ENCODE data around the gene ZNF516.

ZNF516 gene

DNA sequence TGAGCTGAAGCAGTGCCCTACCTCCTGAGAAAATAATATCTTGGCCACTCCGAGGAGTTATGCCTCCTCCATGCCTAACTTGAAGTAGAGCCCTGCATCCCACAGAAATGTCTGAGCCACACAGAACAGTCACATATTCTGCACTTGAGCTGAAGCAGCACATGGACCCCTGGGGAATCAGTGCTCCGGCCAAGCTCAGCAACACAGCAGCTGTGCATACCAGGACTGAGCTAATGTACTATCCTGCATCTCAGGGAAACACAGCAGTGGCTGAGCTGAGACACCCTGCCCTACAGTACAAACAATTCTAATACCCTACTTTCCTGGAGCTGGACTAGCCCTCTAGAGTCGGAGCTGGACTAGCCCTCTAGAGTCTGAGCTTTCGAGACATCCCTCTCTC, 166.9 kb downstream of the ZNF516 start:
- TF ChIP-seq FOXP2 (optimal IDR thresholded peaks at IDR 0.05; ENCODE audit: borderline replicate concordance, extremely low read depth, extremely low read length, insufficient read depth) (no peak), POLR2AphosphoS5 (IDR thresholded peaks at IDR 0.05; ENCODE audit: low read depth, low read length) (no peak), TAF1 (IDR thresholded peaks at IDR 0.05; ENCODE audit: borderline replicate concordance, insufficient read depth, low read length) (no peak), SIN3A (IDR thresholded peaks at IDR 0.05; ENCODE audit: borderline replicate concordance, insufficient read depth, low read length) (no peak)
- TF ChIP-seq, protein P1, sequence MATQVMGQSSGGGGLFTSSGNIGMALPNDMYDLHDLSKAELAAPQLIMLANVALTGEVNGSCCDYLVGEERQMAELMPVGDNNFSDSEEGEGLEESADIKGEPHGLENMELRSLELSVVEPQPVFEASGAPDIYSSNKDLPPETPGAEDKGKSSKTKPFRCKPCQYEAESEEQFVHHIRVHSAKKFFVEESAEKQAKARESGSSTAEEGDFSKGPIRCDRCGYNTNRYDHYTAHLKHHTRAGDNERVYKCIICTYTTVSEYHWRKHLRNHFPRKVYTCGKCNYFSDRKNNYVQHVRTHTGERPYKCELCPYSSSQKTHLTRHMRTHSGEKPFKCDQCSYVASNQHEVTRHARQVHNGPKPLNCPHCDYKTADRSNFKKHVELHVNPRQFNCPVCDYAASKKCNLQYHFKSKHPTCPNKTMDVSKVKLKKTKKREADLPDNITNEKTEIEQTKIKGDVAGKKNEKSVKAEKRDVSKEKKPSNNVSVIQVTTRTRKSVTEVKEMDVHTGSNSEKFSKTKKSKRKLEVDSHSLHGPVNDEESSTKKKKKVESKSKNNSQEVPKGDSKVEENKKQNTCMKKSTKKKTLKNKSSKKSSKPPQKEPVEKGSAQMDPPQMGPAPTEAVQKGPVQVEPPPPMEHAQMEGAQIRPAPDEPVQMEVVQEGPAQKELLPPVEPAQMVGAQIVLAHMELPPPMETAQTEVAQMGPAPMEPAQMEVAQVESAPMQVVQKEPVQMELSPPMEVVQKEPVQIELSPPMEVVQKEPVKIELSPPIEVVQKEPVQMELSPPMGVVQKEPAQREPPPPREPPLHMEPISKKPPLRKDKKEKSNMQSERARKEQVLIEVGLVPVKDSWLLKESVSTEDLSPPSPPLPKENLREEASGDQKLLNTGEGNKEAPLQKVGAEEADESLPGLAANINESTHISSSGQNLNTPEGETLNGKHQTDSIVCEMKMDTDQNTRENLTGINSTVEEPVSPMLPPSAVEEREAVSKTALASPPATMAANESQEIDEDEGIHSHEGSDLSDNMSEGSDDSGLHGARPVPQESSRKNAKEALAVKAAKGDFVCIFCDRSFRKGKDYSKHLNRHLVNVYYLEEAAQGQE (IDR thresholded peaks at IDR 0.05; ENCODE audit: insufficient read depth in 1 of 2, low read depth in 2 of 2, low read length in 2 of 2), result no peak

DNA sequence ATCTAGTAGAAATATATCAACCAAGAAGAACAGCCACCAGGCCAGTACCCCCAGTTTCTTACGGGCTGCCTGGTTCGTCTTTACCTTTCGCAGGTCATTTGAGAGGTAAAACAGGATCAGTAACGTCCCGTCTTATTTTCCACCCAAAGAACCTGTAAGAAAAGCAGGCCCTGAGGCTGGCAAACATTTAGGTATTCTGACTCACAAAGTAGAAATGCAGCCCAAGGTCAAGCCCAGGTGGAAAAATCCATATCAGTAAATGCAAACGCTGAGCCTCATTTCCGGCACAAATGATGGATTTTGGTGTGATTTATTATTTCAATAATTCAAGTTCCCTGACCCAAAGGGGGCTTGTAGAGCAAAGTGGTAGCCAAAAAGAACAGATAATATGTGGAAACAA, 171.2 kb downstream of the ZNF516 start:
- TF ChIP-seq, protein P1 (IDR thresholded peaks at IDR 0.05; ENCODE audit: insufficient read depth in 1 of 2, low read depth in 2 of 2, low read length in 2 of 2), result no peak
- TF ChIP-seq FOXP2 (optimal IDR thresholded peaks at IDR 0.05; ENCODE audit: borderline replicate concordance, extremely low read depth, extremely low read length, insufficient read depth), result no peak
- no peak for TF ChIP-seq POLR2AphosphoS5 (IDR thresholded peaks at IDR 0.05; ENCODE audit: low read depth, low read length)
- TF ChIP-seq SIN3A (IDR thresholded peaks at IDR 0.05; ENCODE audit: borderline replicate concordance, insufficient read depth, low read length), result no peak
- no peak for TF ChIP-seq TAF1 (IDR thresholded peaks at IDR 0.05; ENCODE audit: borderline replicate concordance, insufficient read depth, low read length)

DNA sequence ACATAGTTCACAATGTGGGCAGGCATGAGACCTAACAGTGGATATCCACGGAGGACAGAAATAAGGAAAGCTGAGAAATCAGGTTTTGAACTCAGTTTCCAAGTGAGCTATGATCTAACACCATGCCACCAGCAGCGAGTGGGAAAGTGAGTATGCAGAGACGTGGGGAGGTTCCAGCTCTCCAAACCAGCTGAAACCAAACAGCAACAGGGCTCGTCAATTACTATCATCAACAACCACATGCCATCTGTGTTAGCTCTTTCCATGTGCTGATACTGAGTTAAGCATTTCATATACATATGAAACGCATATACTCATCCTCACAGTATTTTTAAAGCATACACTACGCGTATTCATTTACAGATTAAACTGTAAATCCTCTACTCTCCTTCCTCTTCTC, 172.4 kb downstream of the ZNF516 start:
- TF ChIP-seq FOXP2 (optimal IDR thresholded peaks at IDR 0.05; ENCODE audit: borderline replicate concordance, extremely low read depth, extremely low read length, insufficient read depth) (no peak), SIN3A (IDR thresholded peaks at IDR 0.05; ENCODE audit: borderline replicate concordance, insufficient read depth, low read length) (no peak), TAF1 (IDR thresholded peaks at IDR 0.05; ENCODE audit: borderline replicate concordance, insufficient read depth, low read length) (no peak), POLR2AphosphoS5 (IDR thresholded peaks at IDR 0.05; ENCODE audit: low read depth, low read length) (no peak)
- TF ChIP-seq, protein P1 (IDR thresholded peaks at IDR 0.05; ENCODE audit: insufficient read depth in 1 of 2, low read depth in 2 of 2, low read length in 2 of 2), result no peak

DNA sequence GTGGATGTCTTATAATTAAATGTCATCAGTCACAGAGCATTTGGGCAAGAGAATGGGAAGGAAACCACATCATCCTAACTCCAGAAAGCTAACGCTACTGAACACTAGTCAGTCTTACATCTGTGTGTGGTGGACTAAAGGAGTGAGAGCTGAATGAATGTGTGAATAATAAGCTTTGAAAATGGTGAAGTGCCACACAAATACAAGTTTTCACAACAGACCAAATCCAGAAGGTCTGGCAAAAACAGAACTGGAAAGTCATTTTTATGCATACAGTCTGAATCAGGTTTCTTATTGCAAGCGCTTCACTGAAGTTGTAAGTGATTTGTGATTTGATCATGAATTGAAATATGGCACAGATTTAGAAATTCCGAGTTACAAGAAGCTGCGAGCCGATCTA, 175.7 kb downstream of the ZNF516 start:
- TF ChIP-seq FOXP2 (optimal IDR thresholded peaks at IDR 0.05; ENCODE audit: borderline replicate concordance, extremely low read depth, extremely low read length, insufficient read depth) (no peak), TAF1 (IDR thresholded peaks at IDR 0.05; ENCODE audit: borderline replicate concordance, insufficient read depth, low read length) (no peak), POLR2AphosphoS5 (IDR thresholded peaks at IDR 0.05; ENCODE audit: low read depth, low read length) (no peak), SIN3A (IDR thresholded peaks at IDR 0.05; ENCODE audit: borderline replicate concordance, insufficient read depth, low read length) (no peak)
- TF ChIP-seq, protein P1 (IDR thresholded peaks at IDR 0.05; ENCODE audit: insufficient read depth in 1 of 2, low read depth in 2 of 2, low read length in 2 of 2), result no peak

DNA sequence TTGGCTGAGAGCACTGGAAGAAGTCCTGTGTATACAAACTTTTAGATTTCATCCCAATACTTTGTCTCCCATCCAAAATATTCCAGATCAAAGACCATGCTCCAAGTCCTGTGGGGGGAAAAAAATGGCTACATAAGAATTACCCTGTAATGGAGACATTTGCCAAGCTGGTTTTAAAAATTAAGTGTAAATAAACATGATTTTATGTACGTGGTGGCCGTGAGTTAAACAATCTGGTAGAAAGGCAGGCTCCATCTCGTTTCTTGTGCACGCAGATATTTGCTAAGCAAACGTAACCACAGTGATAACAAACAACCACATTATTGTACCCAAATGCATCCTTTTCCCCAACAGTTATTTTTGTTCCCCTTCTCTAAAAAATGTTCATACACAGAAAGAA, 176.4 kb downstream of the ZNF516 start:
- TF ChIP-seq SIN3A (IDR thresholded peaks at IDR 0.05; ENCODE audit: borderline replicate concordance, insufficient read depth, low read length), result no peak
- TF ChIP-seq TAF1 (IDR thresholded peaks at IDR 0.05; ENCODE audit: borderline replicate concordance, insufficient read depth, low read length), result no peak
- TF ChIP-seq FOXP2 (optimal IDR thresholded peaks at IDR 0.05; ENCODE audit: borderline replicate concordance, extremely low read depth, extremely low read length, insufficient read depth), result no peak
- no peak for TF ChIP-seq POLR2AphosphoS5 (IDR thresholded peaks at IDR 0.05; ENCODE audit: low read depth, low read length)
- TF ChIP-seq, protein P1 (IDR thresholded peaks at IDR 0.05; ENCODE audit: insufficient read depth in 1 of 2, low read depth in 2 of 2, low read length in 2 of 2), result no peak
